GM12873 (cell line): ENCODE data around the gene TRAF4.
A peak's percentile ranks its signal among the peaks of the same experiment; 100 is the strongest.

ENCODE experiments used
- CTCF ChIP-seq: IDR thresholded peaks from 2 replicates; pipeline ENCODE4 v1.5.1; 2012; ENCODE audit warnings: low read depth, mild to moderate bottlenecking, moderate library complexity, low read length, control low read depth; ENCODE audit not compliant: insufficient read depth; ENCODE audit errors: missing control alignments

Gene TRAF4

GRCh38 chr17:28710861-28711722, 32.7 kb upstream of the TRAF4 start:
- TF ChIP-seq CTCF: no peak

- TF ChIP-seq CTCF: no peak
Observed at GRCh38 chr17:28711723-28712031, 32.1 kb upstream of the TRAF4 start, which contains the start of gene PROCA1. Gene PROCA1 (minus strand): TSS chr17:28711888. CDS start chr17:28711660, 228 bp downstream.

GRCh38 chr17:28712032-28712704, 31.6 kb upstream of the TRAF4 start:
- no peak for TF ChIP-seq CTCF

GRCh38 chr17:28712705-28713415, 31.0 kb upstream of the TRAF4 start:
- TF ChIP-seq CTCF: no peak

GRCh38 chr17:28714281-28714680, 29.5 kb upstream of the TRAF4 start:
- peak; percentile 7 for TF ChIP-seq CTCF

GRCh38 chr17:28715217-28715616, 28.6 kb upstream of the TRAF4 start:
- no peak for TF ChIP-seq CTCF
